HFFc6 (cell line): ENCODE results near the gene TEX2. TPM values are rescaled to one million over a fixed set of nuclear protein-coding genes. Genes with fewer than 3 reads are reported as not detected.

Experiments used
- DNase-seq: peaks from one replicate; pipeline ENCODE4 v3.0.0-alpha.2; 2018
- H3K27ac Mint-ChIP-seq: 2 replicates; pipeline ENCODE4 v1.8.0; 2020; ENCODE audit warnings: mild to moderate bottlenecking, mixed read lengths
- H3K27me3 Mint-ChIP-seq: 2 replicates; pipeline ENCODE4 v1.8.0; 2021; ENCODE audit warnings: mild to moderate bottlenecking, moderate library complexity, mixed read lengths; ENCODE audit not compliant: insufficient read depth
- H3K36me3 Mint-ChIP-seq: 2 replicates; pipeline ENCODE4 v1.8.0; 2021; ENCODE audit warnings: low read depth, mixed read lengths
- H3K4me1 Mint-ChIP-seq: 2 replicates; pipeline ENCODE4 v1.8.0; 2020; ENCODE audit warnings: low read depth, mixed read lengths
- H3K4me3 Mint-ChIP-seq: 2 replicates; pipeline ENCODE4 v1.8.0; 2020; ENCODE audit warnings: mild to moderate bottlenecking, moderate library complexity, mixed read lengths
- H3K9me3 Mint-ChIP-seq: 2 replicates; pipeline ENCODE4 v1.8.0; 2020; ENCODE audit warnings: mild to moderate bottlenecking, mixed read lengths
- total RNA-seq, 6 experiments: library from RNA; stranded (reverse); fragmentation: NEBNext Ultra II Directional; extraction: Animal tissue kit (Norgen Biotek cat#: 25700); gene quantifications; 2 replicates in 1 of 6; 3 replicates in 5 of 6; pipeline ENCODE4 v1.2.3, GENCODE V29; 2021
- TF ChIP-seq, protein P1 (sequence below): fragments of 200-600 bp; sonication (generic); IDR thresholded peaks from 2 replicates; pipeline ENCODE4 v1.5.0; 2021; ENCODE audit warnings: antibody characterized with exemption, mild to moderate bottlenecking

The TEX2 gene
- total RNA-seq, 6 experiments from 2014 or later: 41.2 to 58.7 (median 44.4) TPM

DNA sequence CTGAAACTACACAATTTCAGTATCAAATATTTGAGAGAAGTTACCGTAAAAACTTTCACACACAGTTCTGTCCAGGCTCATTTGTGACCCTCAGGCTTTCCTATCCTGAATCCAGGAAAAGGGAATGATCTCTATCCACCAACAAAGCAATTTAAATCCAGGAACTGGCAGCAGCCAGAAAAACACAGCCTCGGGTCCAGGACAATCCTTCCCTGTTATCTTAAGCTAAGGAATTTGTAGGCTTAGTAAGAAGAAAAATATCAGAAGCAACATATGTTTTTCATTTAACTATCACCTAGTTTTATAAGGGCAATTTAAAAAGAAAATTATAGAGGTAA lies 47.1 kb downstream of the TEX2 start:
- Mint-ChIP-seq H3K27me3 (no peaks in the 10 kb centered on the region; the same call in none of the 2 replicates), H3K9me3 (no peaks in the 10 kb centered on the region), H3K4me1 (peaks cover 76% of the 10 kb centered on the region), H3K36me3 (peaks cover 38% of the 10 kb centered on the region), H3K4me3 (peak overlapping the region; percentile 49), H3K27ac (peak overlapping the region; percentile 86)
- TF ChIP-seq, protein P1, sequence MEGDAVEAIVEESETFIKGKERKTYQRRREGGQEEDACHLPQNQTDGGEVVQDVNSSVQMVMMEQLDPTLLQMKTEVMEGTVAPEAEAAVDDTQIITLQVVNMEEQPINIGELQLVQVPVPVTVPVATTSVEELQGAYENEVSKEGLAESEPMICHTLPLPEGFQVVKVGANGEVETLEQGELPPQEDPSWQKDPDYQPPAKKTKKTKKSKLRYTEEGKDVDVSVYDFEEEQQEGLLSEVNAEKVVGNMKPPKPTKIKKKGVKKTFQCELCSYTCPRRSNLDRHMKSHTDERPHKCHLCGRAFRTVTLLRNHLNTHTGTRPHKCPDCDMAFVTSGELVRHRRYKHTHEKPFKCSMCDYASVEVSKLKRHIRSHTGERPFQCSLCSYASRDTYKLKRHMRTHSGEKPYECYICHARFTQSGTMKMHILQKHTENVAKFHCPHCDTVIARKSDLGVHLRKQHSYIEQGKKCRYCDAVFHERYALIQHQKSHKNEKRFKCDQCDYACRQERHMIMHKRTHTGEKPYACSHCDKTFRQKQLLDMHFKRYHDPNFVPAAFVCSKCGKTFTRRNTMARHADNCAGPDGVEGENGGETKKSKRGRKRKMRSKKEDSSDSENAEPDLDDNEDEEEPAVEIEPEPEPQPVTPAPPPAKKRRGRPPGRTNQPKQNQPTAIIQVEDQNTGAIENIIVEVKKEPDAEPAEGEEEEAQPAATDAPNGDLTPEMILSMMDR: no peak
- peak; percentile 60 for DNase-seq

DNA sequence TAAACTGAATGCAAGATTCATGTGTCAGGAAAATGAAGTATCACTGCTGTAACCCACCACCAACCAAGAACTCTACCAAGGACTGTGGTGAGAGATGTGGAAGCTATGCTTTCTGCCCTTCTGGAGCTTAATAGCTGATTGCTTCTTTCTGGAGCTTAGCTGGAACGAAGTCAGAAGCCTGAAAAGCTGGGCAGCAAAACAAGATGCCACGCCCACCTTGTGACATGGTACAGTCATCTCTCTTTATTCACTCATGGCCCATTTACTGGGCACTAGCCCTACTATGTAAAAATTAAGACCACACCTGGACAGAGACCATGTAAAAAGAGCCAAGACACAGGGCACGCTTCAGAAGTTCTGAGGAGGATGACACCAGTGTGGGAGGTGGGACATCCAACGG lies 48.1 kb downstream of the TEX2 start:
- peaks cover 71% of the 10 kb centered on the region for H3K4me1 Mint-ChIP-seq
- H3K36me3 Mint-ChIP-seq: peaks cover 33% of the 10 kb centered on the region
- peak overlapping the region; percentile 86 for H3K27ac Mint-ChIP-seq
- peak overlapping the region; percentile 36 for H3K4me3 Mint-ChIP-seq
- no peak for DNase-seq
- no peaks in the 10 kb centered on the region; the same call in none of the 2 replicates for H3K27me3 Mint-ChIP-seq
- TF ChIP-seq, protein P1: no peak
- no peaks in the 10 kb centered on the region for H3K9me3 Mint-ChIP-seq

DNA sequence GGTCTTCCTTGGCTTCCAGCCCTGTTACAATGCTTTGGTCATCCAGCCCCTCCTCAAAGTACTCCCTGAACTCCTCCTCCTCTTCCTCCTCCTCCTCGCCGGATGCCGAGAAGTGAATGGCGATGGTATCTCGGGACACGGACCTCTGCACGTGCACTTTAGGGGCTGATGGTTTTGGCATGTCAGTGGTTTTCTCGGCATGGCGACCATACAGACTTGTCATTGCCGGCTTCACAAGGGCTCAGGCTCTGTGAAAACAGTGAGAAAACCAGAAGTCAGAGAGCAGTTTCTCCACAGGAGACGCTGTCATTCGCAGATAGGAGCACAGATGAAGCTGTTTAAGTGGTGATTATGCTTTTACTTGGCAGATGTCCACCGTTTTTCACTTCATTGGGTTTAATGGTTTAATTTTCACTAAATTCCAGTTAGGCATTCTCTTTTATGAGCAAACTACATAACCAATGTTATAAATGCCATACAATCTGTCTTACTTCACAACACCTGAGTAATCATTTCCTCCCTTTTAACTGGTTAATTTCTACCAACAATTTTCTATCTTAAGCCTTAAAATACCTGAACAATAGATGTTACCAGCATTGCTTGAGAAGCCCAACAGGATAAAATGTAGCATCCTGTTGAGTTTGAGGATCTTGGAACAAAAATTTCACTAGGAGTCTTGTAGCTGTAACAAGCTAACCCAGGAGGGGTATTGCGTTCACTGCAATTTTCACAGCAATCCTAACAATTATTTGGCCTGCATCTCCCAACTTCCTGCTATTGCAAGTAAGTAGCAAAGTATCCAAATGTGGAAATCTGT lies 48.9 kb downstream of the TEX2 start:
- Mint-ChIP-seq H3K27ac (peak overlapping the region; percentile 42; the same call in 1 of the 2 replicates), H3K9me3 (no peaks in the 10 kb centered on the region), H3K36me3 (peaks cover 27% of the 10 kb centered on the region), H3K4me1 (peaks cover 73% of the 10 kb centered on the region), H3K27me3 (no peaks in the 10 kb centered on the region; the same call in none of the 2 replicates), H3K4me3 (0 out of 2 replicates have a peak overlapping the region, but pooled peaks have one; percentile 36)
- TF ChIP-seq, protein P1: no peak
- DNase-seq: no peak

DNA sequence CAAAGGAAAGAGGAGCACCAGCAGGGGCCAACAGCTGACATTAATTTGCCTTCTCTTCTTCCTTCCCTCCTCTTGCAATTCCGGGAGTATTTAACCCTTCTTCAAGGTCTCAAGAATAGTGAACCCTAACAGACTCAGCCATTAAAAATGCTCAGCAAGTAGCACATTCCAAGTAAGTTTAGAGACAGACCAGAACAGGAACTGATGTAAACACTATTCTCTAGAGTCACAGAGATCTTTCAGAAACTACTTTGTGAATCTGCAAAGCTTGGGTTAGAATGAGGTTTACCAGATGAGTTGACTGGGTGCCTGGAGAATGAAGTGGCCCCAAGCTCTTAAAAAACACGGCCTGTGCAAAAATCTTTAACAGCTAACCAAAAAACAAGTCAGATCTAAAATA lies 50.9 kb downstream of the TEX2 start:
- Mint-ChIP-seq H3K4me3 (peak overlapping the region; percentile 67), H3K36me3 (peaks cover 31% of the 10 kb centered on the region), H3K27me3 (no peaks in the 10 kb centered on the region; the same call in none of the 2 replicates), H3K9me3 (no peaks in the 10 kb centered on the region), H3K27ac (peak overlapping the region; percentile 82), H3K4me1 (peaks cover 71% of the 10 kb centered on the region)
- peak; percentile 70 for DNase-seq
- TF ChIP-seq, protein P1: no peak

DNA sequence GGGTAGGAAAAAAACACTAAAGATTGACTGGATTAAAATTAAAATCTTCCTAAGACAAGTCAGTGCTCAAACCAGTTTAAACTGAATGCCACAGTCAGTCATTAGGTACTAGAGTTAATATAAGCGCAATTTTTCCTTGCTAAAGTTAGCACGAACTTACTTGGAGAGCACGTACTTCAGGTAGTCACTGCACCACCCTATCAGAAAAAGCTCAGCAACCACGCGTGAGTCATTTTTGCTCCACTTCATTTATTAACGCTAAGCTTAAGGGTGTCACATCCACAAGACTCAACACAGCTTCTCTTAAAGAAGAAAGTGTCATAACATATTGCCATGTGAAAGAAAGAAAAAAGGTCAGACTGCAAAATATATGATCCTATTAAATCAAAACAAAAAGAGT lies 53.1 kb downstream of the TEX2 start:
- Mint-ChIP-seq H3K4me1 (peaks cover 67% of the 10 kb centered on the region), H3K27me3 (no peaks in the 10 kb centered on the region; the same call in 1 of the 2 replicates), H3K9me3 (no peaks in the 10 kb centered on the region), H3K36me3 (peaks cover 31% of the 10 kb centered on the region), H3K27ac (no peak overlapping the region), H3K4me3 (no peak overlapping the region)
- TF ChIP-seq, protein P1: no peak
- DNase-seq: no peak
